Stimulated activated CD4-positive, alpha-beta T cell treated with anti-CD3 and anti-CD28 coated beads, Interleukin-2, amount 100 ng/mL, for 4 hours (primary cell): Measurements from ENCODE around the gene KCNA2.

Experiments used
- DNase-seq: peaks from one replicate; pipeline ENCODE4 v3.0.0-alpha.2; 2020; ENCODE audit warnings: low read depth

KCNA2 gene

GRCh38 chr1:110605901-110606656 lies at the start of gene KCNA2:
Gene KCNA2 (minus strand): TSS chr1:110606358. CDS start chr1:110604782, 1,576 bp downstream.
- no peak for DNase-seq

GRCh38 chr1:110650609-110651008 lies 44.5 kb upstream of the KCNA2 start:
- DNase-seq, result no peak

- no peak for DNase-seq
These were observed 42.3 kb upstream of the KCNA2 start for GRCh38 chr1:110648417-110648816.

- DNase-seq, result no peak
These were observed 41.2 kb upstream of the KCNA2 start for GRCh38 chr1:110647254-110647891.

- DNase-seq, result no peak
These were observed 39.9 kb upstream of the KCNA2 start for GRCh38 chr1:110645821-110646735.

- DNase-seq, result no peak
These were observed 39.1 kb upstream of the KCNA2 start for GRCh38 chr1:110645211-110645610.

GRCh38 chr1:110643879-110644472 lies 37.8 kb upstream of the KCNA2 start:
- DNase-seq, result no peak

- DNase-seq, result no peak
These were observed 33.7 kb upstream of the KCNA2 start for GRCh38 chr1:110639724-110640386.

GRCh38 chr1:110638556-110638955 lies 32.4 kb upstream of the KCNA2 start:
- DNase-seq, result no peak

- no peak for DNase-seq
These were observed 31.9 kb upstream of the KCNA2 start for GRCh38 chr1:110638058-110638457.

GRCh38 chr1:110637475-110637874 lies 31.3 kb upstream of the KCNA2 start:
- no peak for DNase-seq

- DNase-seq, result no peak
These were observed 30.2 kb upstream of the KCNA2 start for GRCh38 chr1:110636149-110636935.

- no peak for DNase-seq
These were observed 29.3 kb upstream of the KCNA2 start for GRCh38 chr1:110635434-110635833.

- peak; percentile 52 for DNase-seq
These were observed 28.5 kb upstream of the KCNA2 start for GRCh38 chr1:110634455-110635311.

GRCh38 chr1:110634086-110634454 lies 27.9 kb upstream of the KCNA2 start:
- no peak for DNase-seq

GRCh38 chr1:110633646-110634030 lies 27.5 kb upstream of the KCNA2 start:
- no peak for DNase-seq

- no peak for DNase-seq
These were observed 25.9 kb upstream of the KCNA2 start for GRCh38 chr1:110631836-110632620.

GRCh38 chr1:110630839-110631663 lies 24.9 kb upstream of the KCNA2 start:
- DNase-seq, result peak; percentile 69
